Fibroblast of the conjunctiva (primary cell): Measurements from ENCODE around the gene KLF11.
A peak's percentile ranks its signal among the peaks of the same experiment; 100 is the strongest.
"Not testable (repeated sequence)": the region's sequence is repeated elsewhere in the genome, so short reads cannot be mapped to it uniquely, and the experiment has no call there.

Source experiments
- DNase-seq: peaks from one replicate; pipeline ENCODE4 v3.0.0-alpha.2; 2010; ENCODE audit warnings: low read depth

KLF11 gene

DNA sequence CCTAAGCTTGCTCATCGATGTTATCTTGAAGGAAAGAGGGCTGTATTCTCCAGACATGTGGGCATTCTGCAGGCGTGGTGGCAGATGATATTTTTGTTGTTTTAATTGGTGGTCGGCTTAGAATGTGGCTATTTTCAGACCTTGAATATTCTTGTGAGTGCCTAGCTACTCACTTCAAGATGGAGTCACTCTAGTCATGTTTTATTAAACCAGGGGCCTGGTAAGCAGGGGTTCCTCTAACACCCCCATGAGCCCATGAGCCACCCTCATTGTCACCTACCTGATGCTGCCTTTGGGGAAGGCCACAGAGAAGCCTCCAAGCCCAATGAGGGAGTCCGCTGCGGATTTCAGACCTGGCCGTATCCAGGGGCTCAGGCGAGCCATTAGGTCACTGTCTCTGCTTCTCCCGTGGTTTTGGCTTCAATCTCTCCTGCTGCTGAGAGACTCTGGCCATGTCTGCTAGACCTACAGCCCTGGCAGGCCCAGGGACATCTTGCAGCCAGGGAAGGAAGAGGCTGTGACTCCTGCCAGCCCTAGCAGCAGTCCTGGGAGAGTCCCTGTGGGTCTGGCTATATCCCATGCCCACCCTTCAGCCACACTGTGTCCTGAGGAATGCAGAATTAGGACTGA lies 16.3 kb upstream of the KLF11 start:
- no peak for DNase-seq

GRCh38 chr2:10027660-10028330 lies 15.6 kb upstream of the KLF11 start:
- DNase-seq = no peak

DNA sequence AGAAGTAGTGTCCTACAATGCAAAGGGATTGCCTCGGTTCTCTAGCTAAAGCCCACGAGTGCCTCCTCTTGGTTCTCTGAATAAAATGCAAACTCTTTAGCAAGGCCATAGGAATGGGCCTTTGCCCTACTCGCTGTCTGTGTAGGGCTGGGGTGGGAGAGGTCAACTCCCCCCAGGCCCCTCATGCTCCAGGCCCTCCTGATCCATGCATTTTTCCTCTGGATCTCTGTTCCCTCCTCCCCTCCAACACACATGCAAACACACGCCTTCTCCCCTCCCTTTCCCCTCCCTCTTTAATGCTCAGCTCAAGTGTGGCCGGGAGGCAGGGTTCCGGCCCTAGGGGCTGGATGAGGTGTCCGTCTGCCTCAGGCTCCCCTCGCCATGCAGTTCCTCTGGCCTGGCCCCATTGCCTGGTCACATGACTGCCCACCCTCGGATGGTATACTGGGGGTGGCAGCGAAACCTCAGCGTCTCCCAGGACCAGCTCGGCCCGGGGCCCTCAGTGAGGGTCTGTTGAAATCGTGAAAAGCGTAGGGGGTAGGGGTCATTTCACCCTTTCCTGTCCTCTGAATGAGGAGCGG lies 14.9 kb upstream of the KLF11 start:
- DNase-seq = no peak

DNA sequence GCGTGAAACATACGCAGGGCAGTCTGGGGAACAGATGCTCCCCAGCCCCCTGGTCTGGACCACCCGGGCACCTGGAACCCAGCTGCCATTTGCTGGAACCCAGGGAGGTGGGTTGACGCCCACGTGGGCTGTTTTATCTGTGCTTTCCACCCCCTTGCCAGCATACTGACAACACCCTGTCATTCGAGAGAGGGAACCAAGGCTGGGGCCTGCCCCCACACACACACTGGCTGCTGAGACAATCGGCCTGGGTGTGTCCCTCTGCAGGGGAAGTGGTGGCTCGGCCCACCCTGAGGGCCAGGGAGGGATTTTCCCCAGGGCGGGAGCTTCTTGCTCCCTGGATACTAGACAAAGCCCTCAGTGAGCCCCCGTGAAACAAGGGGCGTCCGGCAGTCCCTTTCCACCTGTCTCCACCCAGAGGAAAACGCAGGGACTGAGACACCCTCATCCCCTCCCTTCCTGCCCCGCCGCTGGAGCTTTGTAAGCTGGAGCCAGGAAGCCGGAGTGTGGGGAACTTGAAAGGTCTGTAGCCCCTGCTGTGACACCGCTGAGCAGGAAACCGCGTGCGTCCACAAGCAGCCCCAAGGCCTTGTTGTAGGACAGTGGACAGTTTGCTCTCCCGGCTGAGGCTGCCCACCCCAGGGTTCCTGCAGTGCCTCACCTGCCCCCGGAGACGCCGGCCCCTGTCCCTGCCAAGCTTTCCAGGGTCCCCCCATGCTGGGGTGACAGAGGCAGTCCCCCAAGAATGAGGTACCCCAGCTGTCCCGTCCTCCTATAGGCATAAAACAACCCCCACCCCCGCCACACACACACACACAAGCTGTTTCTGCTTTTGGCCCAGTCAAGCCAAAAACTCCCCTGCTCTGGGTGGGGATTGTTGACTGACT lies 14.1 kb upstream of the KLF11 start:
- DNase-seq = no peak

- DNase-seq = no peak
Measured at GRCh38 chr2:10029875-10030223, 13.5 kb upstream of the KLF11 start.

GRCh38 chr2:10030311-10030736 lies 13.0 kb upstream of the KLF11 start:
- no peak for DNase-seq

DNA sequence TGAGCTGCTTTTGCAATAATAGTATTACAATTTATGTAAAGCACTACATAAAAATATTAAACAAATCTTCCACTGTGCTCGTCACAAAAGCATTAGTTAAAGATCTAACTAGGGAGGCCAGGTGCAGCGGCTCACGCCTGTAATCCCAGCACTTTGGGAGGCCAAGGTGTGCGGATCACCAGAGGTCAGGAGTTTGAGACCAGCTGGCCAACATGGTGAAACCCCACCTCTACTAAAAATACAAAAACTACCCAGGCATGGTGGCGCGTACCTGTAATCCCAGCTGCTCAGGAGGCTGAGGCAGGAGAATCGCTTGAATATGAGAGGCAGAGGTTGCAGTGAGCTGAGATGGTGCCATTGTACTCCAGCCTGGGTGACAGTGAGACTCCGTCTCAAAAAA lies 12.6 kb upstream of the KLF11 start:
- not testable (repeated sequence) for DNase-seq

DNA sequence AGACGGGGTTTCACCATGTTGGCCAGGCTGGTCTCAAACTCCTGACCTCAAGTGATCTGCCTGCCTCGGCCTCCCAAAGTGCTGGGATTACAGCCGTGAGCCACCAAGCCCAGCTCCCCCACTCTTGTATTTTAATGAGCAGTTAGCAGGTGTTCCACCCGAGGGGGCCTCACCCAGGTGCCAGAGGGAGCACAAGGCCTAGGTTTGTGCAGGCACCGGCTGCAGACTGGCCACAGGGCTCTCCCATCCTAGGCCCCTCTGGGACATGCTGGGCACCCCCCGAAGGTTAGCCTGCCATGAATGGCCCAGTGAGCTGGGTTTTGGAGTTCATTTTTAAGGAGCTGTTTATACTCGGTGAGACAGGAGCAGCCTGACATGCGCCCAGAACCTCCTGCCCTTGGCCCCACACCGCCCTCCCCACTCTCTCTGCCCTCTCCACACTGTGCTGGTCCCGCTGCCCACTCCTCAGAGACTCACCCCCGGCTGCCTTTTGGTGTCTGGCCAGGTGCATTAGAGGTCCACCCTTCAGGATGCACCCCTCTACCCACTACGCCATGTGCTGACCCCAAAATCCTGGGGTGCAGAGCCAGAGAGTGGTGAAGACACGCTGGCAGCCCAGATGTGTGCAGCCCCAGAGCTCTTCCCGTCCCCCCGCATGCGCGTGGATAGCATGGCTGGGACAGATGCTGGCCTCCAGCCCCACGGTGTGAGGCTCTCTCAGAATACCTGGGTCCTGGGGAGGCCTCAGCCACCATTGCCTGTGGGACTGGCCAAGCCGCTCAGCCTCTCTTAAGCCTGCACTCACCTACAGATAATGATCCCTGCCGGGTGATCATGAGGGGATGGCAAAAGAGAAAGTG lies 11.2 kb upstream of the KLF11 start:
- no peak for DNase-seq

DNA sequence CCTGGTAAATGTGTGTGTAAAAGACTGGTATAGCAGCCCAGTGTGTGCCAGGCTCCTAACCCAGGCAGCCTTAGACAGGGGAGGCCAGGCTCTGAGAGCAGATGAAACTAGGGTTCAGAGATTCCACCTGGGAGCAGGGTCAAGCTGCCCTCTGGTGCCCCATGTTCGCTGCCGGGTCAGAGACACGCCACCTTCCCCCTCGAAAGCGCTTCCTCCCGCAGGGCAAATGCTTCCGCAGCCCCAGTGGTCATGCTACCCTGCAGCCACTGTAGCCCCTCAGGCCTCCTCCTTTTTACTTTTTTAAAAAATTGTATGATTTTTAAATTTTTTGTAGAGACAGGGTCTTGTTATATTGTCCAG lies 10.6 kb upstream of the KLF11 start:
- no peak for DNase-seq

- no peak for DNase-seq
Measured at GRCh38 chr2:10033251-10034006, 9.9 kb upstream of the KLF11 start.

- no peak for DNase-seq
Measured at GRCh38 chr2:10034333-10035052, 8.9 kb upstream of the KLF11 start.

- DNase-seq = no peak
Measured at GRCh38 chr2:10035053-10035422, 8.3 kb upstream of the KLF11 start.

DNA sequence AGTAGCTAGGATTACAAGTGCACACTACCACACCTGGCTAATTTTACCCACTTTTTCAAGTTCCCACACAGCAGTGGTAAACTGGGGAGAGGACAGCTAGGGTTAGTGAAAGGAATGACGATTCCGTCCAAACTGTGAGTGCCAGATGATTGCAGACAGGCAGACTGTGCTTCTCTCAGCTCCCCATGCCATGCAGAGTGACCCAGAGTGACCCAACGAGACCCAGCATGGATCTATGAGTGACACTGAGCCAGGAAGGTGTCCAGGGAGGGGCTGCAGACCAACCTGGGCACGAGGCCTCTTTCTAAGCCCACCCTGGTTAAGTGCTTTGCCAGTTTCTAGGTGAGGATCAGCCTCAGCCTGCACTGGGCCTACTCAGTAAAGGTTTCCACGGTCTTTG lies 7.7 kb upstream of the KLF11 start:
- DNase-seq = no peak

GRCh38 chr2:10036095-10036884 lies 7.1 kb upstream of the KLF11 start:
- peak; percentile 54 for DNase-seq

DNA sequence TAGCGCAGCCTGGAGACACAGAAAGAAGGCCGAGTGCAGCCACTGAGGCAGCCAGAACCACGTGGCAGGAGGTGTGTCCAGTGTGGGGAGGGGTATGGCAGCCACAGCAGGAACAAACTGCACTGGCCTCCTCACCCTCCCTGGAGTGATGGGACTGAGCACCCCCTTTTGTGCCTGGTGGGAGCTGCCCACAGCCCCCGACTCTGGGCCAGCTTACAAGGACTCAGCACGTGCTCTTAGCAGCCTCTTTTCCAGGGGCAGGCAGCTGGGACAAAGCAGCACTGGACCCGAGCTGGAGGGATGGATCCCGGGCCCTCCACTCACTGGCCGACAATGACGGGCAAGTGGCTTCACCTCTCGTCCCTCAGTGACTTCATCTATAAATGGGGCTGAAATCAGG lies 5.2 kb upstream of the KLF11 start:
- no peak for DNase-seq

GRCh38 chr2:10038716-10039115 lies 4.6 kb upstream of the KLF11 start:
- no peak for DNase-seq

DNA sequence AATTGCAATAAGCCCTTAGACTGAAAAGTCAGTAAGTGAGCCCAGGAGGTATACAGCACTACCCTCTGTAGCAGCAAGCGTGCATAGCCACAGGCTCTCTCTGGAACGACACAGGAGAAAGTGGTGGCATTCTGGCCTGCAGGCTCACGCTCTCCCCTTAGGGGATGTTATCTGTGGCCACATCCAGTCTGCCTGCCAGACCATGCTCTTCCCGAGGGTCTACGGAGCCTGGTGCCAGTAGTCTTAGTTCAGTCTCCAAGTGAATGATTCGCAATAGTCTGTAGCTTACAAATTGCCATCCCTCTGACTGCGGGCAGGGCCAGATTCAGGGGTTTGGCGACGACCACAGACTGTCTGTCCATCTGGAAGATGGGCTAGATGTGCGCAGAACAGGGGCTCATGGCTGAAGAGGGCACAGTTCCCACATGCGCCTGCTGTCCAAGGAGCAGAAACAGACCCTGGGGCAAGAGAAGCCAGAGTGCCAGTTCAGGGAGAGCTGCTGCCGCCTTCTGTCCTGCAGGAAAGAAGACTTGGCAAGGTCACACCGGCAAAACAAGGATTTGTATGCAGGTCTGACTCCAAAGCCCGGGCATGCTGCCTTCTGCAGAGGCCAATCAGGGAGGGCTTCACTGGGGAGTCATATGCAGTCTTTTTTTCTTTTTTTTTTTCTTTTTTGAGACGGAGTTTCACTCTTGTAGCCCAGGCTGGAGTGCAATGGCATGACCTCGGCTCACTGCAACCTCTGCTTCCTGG lies 3.5 kb upstream of the KLF11 start:
- DNase-seq = no peak

- DNase-seq = no peak
Measured at GRCh38 chr2:10041711-10042110, 1.6 kb upstream of the KLF11 start.
